ENCODE data around the gene PPARG. TPM values are rescaled to one million over a fixed set of nuclear protein-coding genes. Genes with fewer than 3 reads are reported as not detected.
A peak's percentile ranks its signal among the peaks of the same experiment; 100 is the strongest.

The PPARG gene
- total and polyA plus RNA-seq, 9 donors: 2.0 to 7.5 (median 3.5) TPM

DNA sequence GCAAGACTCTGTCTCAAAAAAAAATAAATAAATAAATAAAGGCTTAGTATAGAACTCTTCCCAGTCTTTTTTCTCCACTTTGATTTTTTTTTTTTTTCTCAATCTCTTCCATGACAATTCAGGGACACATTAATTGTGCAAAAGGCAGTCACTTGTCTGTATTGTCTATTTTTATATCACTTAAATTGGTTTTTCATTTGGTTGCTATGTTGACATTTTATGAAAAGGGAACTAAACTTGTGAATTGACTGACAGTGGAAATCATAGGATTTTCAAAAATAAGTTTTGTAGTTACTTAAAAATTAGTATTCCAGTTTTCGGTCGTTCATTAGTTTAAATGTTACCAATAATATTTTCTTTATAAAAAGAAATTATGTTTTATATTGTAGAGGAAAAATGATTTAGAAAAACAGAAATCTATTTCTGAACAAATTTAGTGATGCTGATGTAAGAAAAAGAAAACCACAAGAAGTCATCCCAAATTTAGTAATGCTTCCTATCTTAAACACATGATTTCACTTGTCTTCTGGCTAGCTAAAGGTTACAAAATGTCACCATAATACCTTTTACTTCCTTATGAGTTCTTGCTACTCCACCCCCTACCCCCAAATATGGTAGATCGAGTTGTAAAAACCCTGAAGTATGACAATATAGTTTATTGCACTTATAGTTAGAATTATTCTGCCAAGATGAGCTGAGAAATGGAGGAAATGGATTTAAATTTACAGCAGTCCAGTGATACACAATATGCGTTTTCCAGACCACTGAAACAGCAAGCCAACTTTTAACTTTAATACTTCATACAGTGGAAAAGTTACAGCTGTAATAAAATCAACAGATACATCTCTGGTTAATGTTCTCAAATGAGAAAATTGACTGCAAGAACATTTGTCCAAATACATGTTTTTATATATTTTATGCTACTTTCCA is 37.0 kb downstream of the PPARG start:
- H3K27ac ChIP-seq (ENCODE audit: low read length): no peak overlapping the region
- H3K4me1 ChIP-seq (ENCODE audit: control insufficient read depth, insufficient read depth, low read length): no peaks in the 10 kb centered on the region
- no peaks in the 10 kb centered on the region for H3K27me3 ChIP-seq (ENCODE audit: control insufficient read depth, insufficient read depth, low read length)
- H3K36me3 ChIP-seq (ENCODE audit: control insufficient read depth, insufficient read depth, low read length): no peaks in the 10 kb centered on the region
- DNase-seq: peak; percentile 80
- H3K4me3 ChIP-seq (ENCODE audit: low read length): no peak overlapping the region
- no CpG with 5 or more reads among the region's 4 CpGs for WGBS (ENCODE audit: insufficient coverage)
- H3K9me3 ChIP-seq (replicated peaks; ENCODE audit: control insufficient read depth, low read depth, low read length): no peaks in the 10 kb centered on the region

DNA sequence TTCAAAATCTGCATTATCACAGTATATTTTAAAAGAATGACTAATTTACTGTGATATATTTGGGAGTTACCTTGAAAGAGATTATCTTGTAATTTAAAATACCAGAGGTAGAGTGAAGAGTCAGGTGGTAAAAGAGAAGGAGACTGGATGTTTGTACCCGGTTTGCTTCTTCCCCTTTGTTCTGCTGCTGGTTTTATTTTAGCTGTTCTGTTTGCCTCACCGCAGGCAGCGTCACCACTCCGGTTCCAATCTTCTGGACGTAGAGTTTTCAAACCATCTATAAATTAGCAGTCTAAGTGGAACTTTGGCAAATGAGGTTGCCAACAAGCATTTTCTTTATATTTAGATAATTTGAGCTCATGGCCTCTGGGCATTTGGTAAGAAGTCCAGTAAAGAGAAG is 38.2 kb downstream of the PPARG start:
- H3K27me3 ChIP-seq (ENCODE audit: control insufficient read depth, insufficient read depth, low read length): no peaks in the 10 kb centered on the region
- no peaks in the 10 kb centered on the region for H3K4me1 ChIP-seq (ENCODE audit: control insufficient read depth, insufficient read depth, low read length)
- no peak overlapping the region for H3K4me3 ChIP-seq (ENCODE audit: low read length)
- WGBS (ENCODE audit: insufficient coverage): no CpG with 5 or more reads among the region's 5 CpGs
- H3K27ac ChIP-seq (ENCODE audit: low read length): no peak overlapping the region
- H3K36me3 ChIP-seq (ENCODE audit: control insufficient read depth, insufficient read depth, low read length): no peaks in the 10 kb centered on the region
- H3K9me3 ChIP-seq (replicated peaks; ENCODE audit: control insufficient read depth, low read depth, low read length): no peaks in the 10 kb centered on the region
- peak; percentile 22 for DNase-seq

DNA sequence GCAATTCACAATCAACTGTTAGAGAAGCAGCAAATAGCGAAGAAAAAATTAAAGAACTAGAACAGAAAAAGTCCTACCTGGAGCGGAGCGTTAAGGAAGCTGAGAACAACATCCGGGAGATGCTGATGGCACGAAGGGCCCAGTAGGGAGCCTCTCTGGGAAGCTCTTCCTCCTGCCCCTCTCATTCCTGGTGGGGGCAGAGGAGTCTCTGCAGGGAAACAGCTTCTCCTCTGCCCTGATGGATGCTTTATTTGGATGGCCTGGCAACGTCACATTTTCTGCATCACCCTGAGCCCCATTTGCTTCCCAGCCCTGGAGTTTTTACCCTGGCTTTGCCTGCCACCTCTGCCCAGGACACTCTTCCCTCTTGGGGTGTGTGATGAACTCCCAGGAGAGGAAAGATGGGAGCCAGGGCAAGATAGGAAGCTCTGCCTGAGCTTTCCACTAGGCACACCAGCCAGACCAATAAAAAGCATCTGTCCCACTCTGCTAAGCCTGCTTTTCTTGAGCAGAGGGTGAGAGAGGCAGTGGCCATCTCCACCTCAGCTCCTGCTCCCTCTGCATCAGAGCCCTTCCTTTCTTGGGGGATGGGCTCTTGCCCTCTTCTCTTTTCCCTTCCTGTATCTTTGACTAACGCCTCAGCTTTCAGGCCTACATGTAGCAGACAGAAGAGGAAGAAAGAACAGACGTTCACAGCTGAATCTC is 39.4 kb downstream of the PPARG start:
- 55% methylated on average over 4 of the region's 8 CpGs for WGBS (ENCODE audit: insufficient coverage)
- Histone ChIP-seq H3K36me3 (ENCODE audit: control insufficient read depth, insufficient read depth, low read length) (no peaks in the 10 kb centered on the region), H3K27ac (ENCODE audit: low read length) (no peak overlapping the region), H3K4me1 (ENCODE audit: control insufficient read depth, insufficient read depth, low read length) (no peaks in the 10 kb centered on the region), H3K27me3 (ENCODE audit: control insufficient read depth, insufficient read depth, low read length) (no peaks in the 10 kb centered on the region), H3K4me3 (ENCODE audit: low read length) (no peak overlapping the region), H3K9me3 (replicated peaks; ENCODE audit: control insufficient read depth, low read depth, low read length) (no peaks in the 10 kb centered on the region)
- peak; percentile 32 for DNase-seq

DNA sequence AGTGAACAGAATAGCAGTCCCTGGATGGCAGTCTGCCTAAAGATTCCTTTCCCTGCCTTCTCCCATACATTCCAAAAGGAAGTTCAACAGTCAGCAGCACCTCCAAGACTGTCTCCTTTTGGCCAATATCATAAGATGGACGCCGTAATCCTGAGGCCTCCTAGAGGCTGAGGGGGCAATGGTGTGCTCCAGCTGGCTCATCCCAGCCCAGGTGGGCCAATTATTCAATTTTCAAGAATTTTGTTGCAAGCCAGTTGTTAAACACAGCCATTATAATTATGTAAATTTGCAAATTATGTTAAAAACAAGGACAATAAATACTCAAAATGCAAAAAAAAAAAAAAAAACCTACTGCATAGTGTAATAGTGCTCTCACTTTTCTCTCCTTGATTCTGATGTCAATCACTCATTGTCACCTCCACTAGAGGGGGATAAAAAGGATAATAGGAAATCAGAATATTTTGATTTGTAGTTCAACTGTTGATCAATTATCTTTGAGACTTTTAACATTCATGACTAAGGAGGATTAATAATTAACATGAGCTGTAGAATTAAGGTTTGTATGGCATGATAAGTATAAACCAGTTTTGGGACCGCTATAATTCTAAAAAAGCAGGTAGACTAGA is 40.1 kb downstream of the PPARG start:
- Histone ChIP-seq H3K27ac (ENCODE audit: low read length) (no peak overlapping the region), H3K27me3 (ENCODE audit: control insufficient read depth, insufficient read depth, low read length) (no peaks in the 10 kb centered on the region), H3K4me3 (ENCODE audit: low read length) (no peak overlapping the region), H3K36me3 (ENCODE audit: control insufficient read depth, insufficient read depth, low read length) (no peaks in the 10 kb centered on the region), H3K9me3 (replicated peaks; ENCODE audit: control insufficient read depth, low read depth, low read length) (no peaks in the 10 kb centered on the region), H3K4me1 (ENCODE audit: control insufficient read depth, insufficient read depth, low read length) (no peaks in the 10 kb centered on the region)
- no CpG with 5 or more reads among the region's 3 CpGs for WGBS (ENCODE audit: insufficient coverage)
- no peak for DNase-seq

DNA sequence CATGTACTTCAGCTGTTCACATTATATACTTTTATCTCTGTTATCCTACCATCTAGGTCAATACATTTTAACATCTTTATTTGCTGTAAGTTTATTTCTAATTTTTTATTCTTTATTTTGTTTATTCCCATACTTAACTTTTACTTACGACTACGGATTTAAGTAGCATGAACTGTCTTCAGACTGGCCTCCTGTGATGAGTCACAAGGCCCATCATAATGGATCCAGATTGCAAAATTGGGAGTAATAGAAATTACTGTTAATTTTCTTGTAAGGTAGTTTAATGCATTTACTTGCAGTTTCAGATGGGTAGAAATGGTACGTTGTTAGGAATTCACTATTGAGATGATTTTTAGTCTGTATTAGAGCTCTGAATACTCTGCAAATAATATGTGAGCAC is 45.9 kb downstream of the PPARG start:
- no peaks in the 10 kb centered on the region for H3K36me3 ChIP-seq (ENCODE audit: control insufficient read depth, insufficient read depth, low read length)
- no peaks in the 10 kb centered on the region for H3K9me3 ChIP-seq (replicated peaks; ENCODE audit: control insufficient read depth, low read depth, low read length)
- no peak for DNase-seq
- H3K27me3 ChIP-seq (ENCODE audit: control insufficient read depth, insufficient read depth, low read length): no peaks in the 10 kb centered on the region
- no peak overlapping the region for H3K27ac ChIP-seq (ENCODE audit: low read length)
- WGBS (ENCODE audit: insufficient coverage): 100% methylated on average over 1 of the region's 3 CpGs
- H3K4me1 ChIP-seq (ENCODE audit: control insufficient read depth, insufficient read depth, low read length): no peaks in the 10 kb centered on the region
- H3K4me3 ChIP-seq (ENCODE audit: low read length): no peak overlapping the region

DNA sequence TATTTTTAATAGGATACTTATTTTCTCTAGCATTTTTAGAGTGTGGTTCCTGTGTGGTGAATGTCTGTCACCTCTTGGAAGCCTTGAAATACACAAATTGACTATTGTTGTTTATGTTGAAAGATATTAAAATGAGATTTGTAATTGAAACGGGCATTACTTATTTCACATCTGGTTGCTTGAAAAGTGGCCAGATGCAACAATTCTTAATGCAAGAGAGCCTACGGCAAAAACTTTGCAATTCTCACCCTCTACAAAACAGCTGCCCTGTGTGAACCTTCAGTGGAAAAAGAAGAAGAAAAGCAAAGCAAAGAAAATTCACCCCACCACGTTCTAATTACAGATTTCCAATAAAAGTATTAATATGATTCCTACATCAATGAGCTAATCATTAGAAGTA is 46.6 kb downstream of the PPARG start:
- no peak overlapping the region for H3K27ac ChIP-seq (ENCODE audit: low read length)
- H3K9me3 ChIP-seq (replicated peaks; ENCODE audit: control insufficient read depth, low read depth, low read length): no peaks in the 10 kb centered on the region
- no peaks in the 10 kb centered on the region for H3K27me3 ChIP-seq (ENCODE audit: control insufficient read depth, insufficient read depth, low read length)
- no peaks in the 10 kb centered on the region for H3K4me1 ChIP-seq (ENCODE audit: control insufficient read depth, insufficient read depth, low read length)
- WGBS (ENCODE audit: insufficient coverage): no CpG with 5 or more reads among the region's 3 CpGs
- H3K4me3 ChIP-seq (ENCODE audit: low read length): no peak overlapping the region
- DNase-seq: no peak
- no peaks in the 10 kb centered on the region for H3K36me3 ChIP-seq (ENCODE audit: control insufficient read depth, insufficient read depth, low read length)

DNA sequence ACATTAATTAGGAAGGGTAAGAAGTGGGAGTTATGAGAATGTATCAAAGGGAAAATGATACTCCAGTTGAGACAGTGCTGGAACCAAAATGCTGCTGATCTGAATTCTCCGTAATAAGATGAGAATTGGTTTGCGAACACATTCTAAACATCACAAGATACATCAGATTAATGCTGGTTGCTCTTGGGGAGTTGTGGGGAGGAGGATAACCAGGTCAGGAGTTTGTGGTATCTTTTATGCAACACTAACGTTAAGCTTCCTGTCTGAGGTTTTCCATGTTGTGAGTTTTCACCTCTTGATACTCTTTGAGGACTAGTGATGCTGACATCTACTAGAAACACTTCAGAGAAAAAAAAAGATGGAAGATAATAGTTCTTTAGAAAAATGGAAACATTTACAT is 47.2 kb downstream of the PPARG start:
- Histone ChIP-seq H3K4me3 (ENCODE audit: low read length) (no peak overlapping the region), H3K27ac (ENCODE audit: low read length) (no peak overlapping the region), H3K4me1 (ENCODE audit: control insufficient read depth, insufficient read depth, low read length) (no peaks in the 10 kb centered on the region), H3K36me3 (ENCODE audit: control insufficient read depth, insufficient read depth, low read length) (no peaks in the 10 kb centered on the region), H3K9me3 (replicated peaks; ENCODE audit: control insufficient read depth, low read depth, low read length) (no peaks in the 10 kb centered on the region), H3K27me3 (ENCODE audit: control insufficient read depth, insufficient read depth, low read length) (no peaks in the 10 kb centered on the region)
- DNase-seq: no peak
- no CpG with 5 or more reads among the region's 3 CpGs for WGBS (ENCODE audit: insufficient coverage)

DNA sequence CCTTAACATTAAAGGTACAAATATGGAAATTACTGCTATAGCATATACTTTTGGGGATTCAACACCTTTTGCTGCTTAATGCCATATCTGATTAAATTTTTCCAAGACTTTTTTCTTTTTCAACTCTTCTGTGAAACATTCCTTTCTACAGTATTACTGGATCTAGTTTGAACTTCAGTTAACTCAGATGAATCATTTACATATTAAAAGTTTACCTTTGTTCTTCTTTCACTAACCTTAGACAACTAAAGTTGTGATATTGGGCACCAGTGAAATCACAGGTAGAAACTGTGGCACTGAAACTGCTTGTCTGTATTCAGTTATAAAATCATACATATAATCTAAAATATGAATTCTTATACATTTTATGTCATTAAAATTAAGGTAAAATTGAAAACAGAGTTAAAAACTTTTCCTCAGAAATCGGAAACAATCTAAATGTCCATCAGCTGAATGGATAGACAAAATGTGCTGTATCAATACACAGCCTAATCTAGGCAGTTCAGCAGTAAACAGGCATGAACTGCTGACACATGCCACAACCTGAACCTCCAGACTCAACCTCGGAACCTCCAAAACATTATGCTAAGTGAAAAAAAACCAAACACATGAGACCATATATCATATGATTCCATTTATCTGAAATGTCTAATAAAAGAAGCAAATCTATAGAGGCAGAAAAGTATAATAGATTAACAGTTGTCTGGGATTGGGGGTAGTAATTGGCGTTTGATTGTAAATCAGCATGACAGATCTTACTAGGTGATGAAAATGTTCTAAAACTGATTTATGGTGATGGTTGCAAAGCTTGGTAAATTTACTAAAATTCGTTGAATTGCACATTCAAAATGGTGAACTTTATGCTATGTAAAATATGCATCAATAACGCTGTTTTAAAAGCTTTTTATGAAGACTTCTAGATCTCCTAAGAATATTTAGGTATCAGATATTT is 50.0 kb downstream of the PPARG start:
- no peak overlapping the region for H3K4me3 ChIP-seq (ENCODE audit: low read length)
- H3K4me1 ChIP-seq (ENCODE audit: control insufficient read depth, insufficient read depth, low read length): no peaks in the 10 kb centered on the region
- no peaks in the 10 kb centered on the region for H3K36me3 ChIP-seq (ENCODE audit: control insufficient read depth, insufficient read depth, low read length)
- no peak for DNase-seq
- no peaks in the 10 kb centered on the region for H3K27me3 ChIP-seq (ENCODE audit: control insufficient read depth, insufficient read depth, low read length)
- H3K27ac ChIP-seq (ENCODE audit: low read length): no peak overlapping the region
- WGBS (ENCODE audit: insufficient coverage): 67% methylated on average over 1 of the region's 5 CpGs
- H3K9me3 ChIP-seq (replicated peaks; ENCODE audit: control insufficient read depth, low read depth, low read length): no peaks in the 10 kb centered on the region

DNA sequence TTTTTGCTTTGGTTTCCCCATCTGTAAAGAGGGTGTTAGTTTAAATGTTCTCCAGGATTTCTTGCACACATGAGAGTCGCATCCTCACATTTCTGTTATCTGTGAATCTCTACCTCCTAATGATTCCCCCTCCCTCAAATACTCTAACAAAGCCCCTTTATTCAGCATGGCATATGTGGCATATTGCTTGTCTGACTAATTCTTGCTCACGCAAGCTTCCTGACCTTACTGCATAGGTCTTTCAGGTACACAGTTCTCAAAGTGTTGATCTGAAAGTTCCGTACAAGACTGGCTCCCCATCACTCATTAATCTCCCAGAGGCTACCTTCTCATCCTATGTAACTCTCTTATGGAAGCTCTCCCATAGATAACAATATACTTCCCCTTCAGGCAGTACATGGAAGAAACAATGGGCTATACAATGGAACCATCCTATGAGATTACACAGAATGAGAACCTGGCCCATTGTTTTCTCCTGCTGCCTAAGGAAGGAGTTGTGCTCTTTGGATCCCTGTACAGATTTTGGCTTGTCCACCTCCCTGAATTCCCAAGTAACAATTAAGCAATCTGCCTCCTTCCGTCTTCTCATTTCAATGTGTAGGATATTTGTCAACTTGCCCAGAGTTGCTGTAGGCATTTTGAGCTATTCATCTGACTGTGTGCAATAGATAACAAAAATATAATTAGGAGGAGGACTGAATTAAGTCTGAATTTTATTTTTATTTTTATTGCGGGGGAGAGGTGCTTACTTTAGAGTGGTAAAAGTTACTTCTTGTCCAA is 51.0 kb downstream of the PPARG start:
- Histone ChIP-seq H3K27me3 (ENCODE audit: control insufficient read depth, insufficient read depth, low read length) (no peaks in the 10 kb centered on the region), H3K27ac (ENCODE audit: low read length) (no peak overlapping the region), H3K9me3 (replicated peaks; ENCODE audit: control insufficient read depth, low read depth, low read length) (no peaks in the 10 kb centered on the region), H3K4me3 (ENCODE audit: low read length) (no peak overlapping the region), H3K36me3 (ENCODE audit: control insufficient read depth, insufficient read depth, low read length) (no peaks in the 10 kb centered on the region), H3K4me1 (ENCODE audit: control insufficient read depth, insufficient read depth, low read length) (no peaks in the 10 kb centered on the region)
- WGBS (ENCODE audit: insufficient coverage): 70% methylated on average over 2 of the region's 5 CpGs
- no peak for DNase-seq
